HTR-8/SVneo (cell line): Measurements from ENCODE around the gene SMC6.
A peak's percentile ranks its signal among the peaks of the same experiment; 100 is the strongest.

Experiments
- DNase-seq: peaks from one replicate; pipeline ENCODE4 v3.0.0; 2011; ENCODE audit warnings: low spot score, mixed read lengths; ENCODE audit not compliant: insufficient read length
- FAIRE-seq: peaks from 2 replicates; lab custom pipeline; 2011; peaks lifted over from hg19 to GRCh38; lab: Jason Lieb, UNC

SMC6 gene

GRCh38 chr2:17657759-17658158, 95.9 kb downstream of the SMC6 start:
- FAIRE-seq: no peak
- no peak for DNase-seq

GRCh38 chr2:17652681-17653394, 100.8 kb downstream of the SMC6 start:
- no peak for FAIRE-seq
- no peak for DNase-seq

- FAIRE-seq: no peak
- DNase-seq: no peak
Observed at GRCh38 chr2:17649026-17649425, 104.6 kb downstream of the SMC6 start.

- no peak for DNase-seq
- no peak for FAIRE-seq
Observed at GRCh38 chr2:17648581-17648980, 105.0 kb downstream of the SMC6 start.

- no peak for DNase-seq
- no peak for FAIRE-seq
Observed at GRCh38 chr2:17646838-17647701, 106.5 kb downstream of the SMC6 start.

- FAIRE-seq: no peak
- DNase-seq: peak; percentile 62
Observed at GRCh38 chr2:17646081-17646554, 107.5 kb downstream of the SMC6 start.

- no peak for DNase-seq
- FAIRE-seq: no peak
Observed at GRCh38 chr2:17644997-17645720, 108.5 kb downstream of the SMC6 start.

GRCh38 chr2:17643031-17643615, 110.5 kb downstream of the SMC6 start:
- DNase-seq: peak; percentile 75
- peak; percentile 83 for FAIRE-seq

GRCh38 chr2:17640406-17640805, 113.2 kb downstream of the SMC6 start:
- FAIRE-seq (no peak), DNase-seq (no peak)

GRCh38 chr2:17638196-17638743, 115.3 kb downstream of the SMC6 start:
- no peak for FAIRE-seq
- DNase-seq: no peak

- no peak for DNase-seq
Observed at GRCh38 chr2:17637131-17637906, 116.3 kb downstream of the SMC6 start.

GRCh38 chr2:17636257-17636656, 117.4 kb downstream of the SMC6 start:
- DNase-seq (no peak), FAIRE-seq (no peak)

More at GRCh38 chr2:17637131-17637906, 116.3 kb downstream of the SMC6 start:
- no peak for FAIRE-seq

- DNase-seq (no peak), FAIRE-seq (no peak)
Observed at GRCh38 chr2:17634997-17635396, 118.6 kb downstream of the SMC6 start.

GRCh38 chr2:17630089-17630488, 123.5 kb downstream of the SMC6 start:
- no peak for DNase-seq
- FAIRE-seq: no peak

GRCh38 chr2:17628349-17629261, 125.0 kb downstream of the SMC6 start:
- no peak for FAIRE-seq
- no peak for DNase-seq

- DNase-seq (no peak), FAIRE-seq (no peak)
Observed at GRCh38 chr2:17627434-17627833, 126.2 kb downstream of the SMC6 start.

GRCh38 chr2:17626986-17627385, 126.6 kb downstream of the SMC6 start:
- no peak for FAIRE-seq
- DNase-seq: no peak

- DNase-seq (no peak), FAIRE-seq (no peak)
Observed at GRCh38 chr2:17625446-17625845, 128.2 kb downstream of the SMC6 start.
